ENCODE results near the gene NR4A1.

- no peak for TF ChIP-seq CTCF (IDR thresholded peaks at IDR 0.05; ENCODE audit: low read depth, low read length, poor library complexity, severe bottlenecking)
- TF ChIP-seq EZH2phosphoT487 (IDR thresholded peaks at IDR 0.05; ENCODE audit: borderline replicate concordance, low read length): no peak
Observed at GRCh38 chr12:52067081-52067374, 15.8 kb downstream of the NR4A1 start.

Data from DOHH2 (cell line).